Measurements from ENCODE around the gene NLRP14. TPM values are rescaled to one million over a fixed set of nuclear protein-coding genes. Genes with fewer than 3 reads are reported as not detected.

Gene NLRP14
- under 0.01 and 0.13 TPM in 2 replicates for total RNA-seq

GRCh38 chr11:7020183-7020917 lies at the start of gene NLRP14, which contains the start of gene ZNF214:
NLRP14 (plus strand) TSS chr11:7020479; CDS start chr11:7038587, 18,108 bp downstream.
ZNF214 (minus strand) TSS chr11:7020346; CDS start chr11:7002835, 17,511 bp downstream.
- no peaks in the 10 kb centered on the region for H3K27me3 ChIP-seq (ENCODE audit: control insufficient read depth, insufficient read depth, low read length)
- DNase-seq (ENCODE audit: low read depth): peak; percentile 78
- H3K4me3 ChIP-seq (ENCODE audit: low read depth, low read length): peak within 1 kb of the TSS; percentile 86
- FAIRE-seq: no peak
- no peaks in the 10 kb centered on the region for H3K36me3 ChIP-seq (ENCODE audit: control insufficient read depth, insufficient read depth, low read length)
- no peak for TF ChIP-seq CTCF (IDR thresholded peaks at IDR 0.05; ENCODE audit: insufficient read depth, low read length, severe bottlenecking)

GRCh38 chr11:6979365-6979764 lies 40.9 kb upstream of the NLRP14 start:
- no peak for TF ChIP-seq CTCF (IDR thresholded peaks at IDR 0.05; ENCODE audit: insufficient read depth, low read length, severe bottlenecking)
- DNase-seq (ENCODE audit: low read depth): peak; percentile 66
- no peaks in the 10 kb centered on the region for H3K36me3 ChIP-seq (ENCODE audit: control insufficient read depth, insufficient read depth, low read length)
- no peak for FAIRE-seq
- no peak overlapping the region for H3K4me3 ChIP-seq (ENCODE audit: low read depth, low read length)
- H3K27me3 ChIP-seq (ENCODE audit: control insufficient read depth, insufficient read depth, low read length): no peaks in the 10 kb centered on the region

GRCh38 chr11:6986487-6986886 lies 33.8 kb upstream of the NLRP14 start:
- H3K27me3 ChIP-seq (ENCODE audit: control insufficient read depth, insufficient read depth, low read length): no peaks in the 10 kb centered on the region
- no peak for TF ChIP-seq CTCF (IDR thresholded peaks at IDR 0.05; ENCODE audit: insufficient read depth, low read length, severe bottlenecking)
- FAIRE-seq: no peak
- DNase-seq (ENCODE audit: low read depth): no peak
- H3K4me3 ChIP-seq (ENCODE audit: low read depth, low read length): no peak overlapping the region
- no peaks in the 10 kb centered on the region for H3K36me3 ChIP-seq (ENCODE audit: control insufficient read depth, insufficient read depth, low read length)

- DNase-seq (ENCODE audit: low read depth): no peak
- H3K36me3 ChIP-seq (ENCODE audit: control insufficient read depth, insufficient read depth, low read length): no peaks in the 10 kb centered on the region
- no peak for FAIRE-seq
- H3K27me3 ChIP-seq (ENCODE audit: control insufficient read depth, insufficient read depth, low read length): no peaks in the 10 kb centered on the region
- no peak for TF ChIP-seq CTCF (IDR thresholded peaks at IDR 0.05; ENCODE audit: insufficient read depth, low read length, severe bottlenecking)
- H3K4me3 ChIP-seq (ENCODE audit: low read depth, low read length): no peak overlapping the region
Observed at GRCh38 chr11:6988506-6988905, 31.8 kb upstream of the NLRP14 start.

GRCh38 chr11:6991227-6991626 lies 29.1 kb upstream of the NLRP14 start:
- DNase-seq (ENCODE audit: low read depth): no peak
- no peak overlapping the region for H3K4me3 ChIP-seq (ENCODE audit: low read depth, low read length)
- no peak for TF ChIP-seq CTCF (IDR thresholded peaks at IDR 0.05; ENCODE audit: insufficient read depth, low read length, severe bottlenecking)
- FAIRE-seq: no peak
- H3K36me3 ChIP-seq (ENCODE audit: control insufficient read depth, insufficient read depth, low read length): no peaks in the 10 kb centered on the region
- no peaks in the 10 kb centered on the region for H3K27me3 ChIP-seq (ENCODE audit: control insufficient read depth, insufficient read depth, low read length)

- no peak for TF ChIP-seq CTCF (IDR thresholded peaks at IDR 0.05; ENCODE audit: insufficient read depth, low read length, severe bottlenecking)
- H3K4me3 ChIP-seq (ENCODE audit: low read depth, low read length): no peak overlapping the region
- DNase-seq (ENCODE audit: low read depth): peak; percentile 22
- H3K27me3 ChIP-seq (ENCODE audit: control insufficient read depth, insufficient read depth, low read length): no peaks in the 10 kb centered on the region
- FAIRE-seq: no peak
- H3K36me3 ChIP-seq (ENCODE audit: control insufficient read depth, insufficient read depth, low read length): no peaks in the 10 kb centered on the region
Observed at GRCh38 chr11:6992026-6992425, 28.3 kb upstream of the NLRP14 start.

Measured in bronchial epithelial cell (primary cell).